GM06990 (cell line): ENCODE results near the gene CAPN7.

Experiments
- DNase-seq: peaks from one replicate; pipeline ENCODE4 v3.0.0-alpha.2; 2011; ENCODE audit not compliant: insufficient read length; ENCODE audit errors: extremely low read depth
- H3K27me3 ChIP-seq: replicated peaks from 2 replicates; pipeline ENCODE4 v1.6.0; 2011; ENCODE audit warnings: low read length; ENCODE audit not compliant: control insufficient read depth, insufficient read depth
- H3K36me3 ChIP-seq: 2 replicates; pipeline ENCODE4 v1.5.1; 2011; ENCODE audit warnings: low read length; ENCODE audit not compliant: control insufficient read depth, insufficient read depth
- H3K4me3 ChIP-seq: replicated peaks from 2 replicates; pipeline ENCODE4 v1.5.1; 2011; ENCODE audit warnings: low read depth, mild to moderate bottlenecking, control low read depth, low read length
- TF ChIP-seq, protein P1 (sequence below): IDR thresholded peaks from 2 replicates; pipeline ENCODE4 v1.5.1; 2011; ENCODE audit warnings: low read length, control low read depth, mild to moderate bottlenecking, inconsistent platforms; ENCODE audit not compliant: insufficient read depth, poor library complexity, severe bottlenecking

The CAPN7 gene

DNA sequence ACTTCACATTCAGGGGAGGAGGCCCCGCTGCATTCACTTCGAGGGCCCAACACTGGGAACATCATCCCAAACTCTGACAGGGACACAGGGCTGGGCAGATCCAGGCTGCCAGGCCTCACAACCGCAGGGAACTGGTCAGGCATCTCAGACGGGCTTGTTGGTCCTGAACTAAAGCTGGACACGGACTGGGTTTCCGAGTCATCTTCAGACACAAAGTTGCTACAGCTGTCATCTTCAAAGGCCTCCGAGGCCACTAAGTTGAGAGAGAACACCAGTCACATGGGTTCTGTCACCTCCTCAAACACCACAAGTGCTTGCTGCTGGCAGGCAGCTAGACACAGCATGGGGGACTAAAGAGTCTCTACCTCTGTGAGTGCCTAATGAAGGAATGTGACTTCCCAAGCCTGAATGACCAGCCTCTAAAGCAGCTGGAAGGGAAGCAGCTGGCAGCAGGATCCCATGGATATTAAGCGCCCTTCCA lies 50.9 kb downstream of the CAPN7 start:
- no peak for DNase-seq
- H3K27me3 ChIP-seq = no peaks in the 10 kb centered on the region
- H3K36me3 ChIP-seq = peaks cover 28% of the 10 kb centered on the region
- TF ChIP-seq, protein P1, sequence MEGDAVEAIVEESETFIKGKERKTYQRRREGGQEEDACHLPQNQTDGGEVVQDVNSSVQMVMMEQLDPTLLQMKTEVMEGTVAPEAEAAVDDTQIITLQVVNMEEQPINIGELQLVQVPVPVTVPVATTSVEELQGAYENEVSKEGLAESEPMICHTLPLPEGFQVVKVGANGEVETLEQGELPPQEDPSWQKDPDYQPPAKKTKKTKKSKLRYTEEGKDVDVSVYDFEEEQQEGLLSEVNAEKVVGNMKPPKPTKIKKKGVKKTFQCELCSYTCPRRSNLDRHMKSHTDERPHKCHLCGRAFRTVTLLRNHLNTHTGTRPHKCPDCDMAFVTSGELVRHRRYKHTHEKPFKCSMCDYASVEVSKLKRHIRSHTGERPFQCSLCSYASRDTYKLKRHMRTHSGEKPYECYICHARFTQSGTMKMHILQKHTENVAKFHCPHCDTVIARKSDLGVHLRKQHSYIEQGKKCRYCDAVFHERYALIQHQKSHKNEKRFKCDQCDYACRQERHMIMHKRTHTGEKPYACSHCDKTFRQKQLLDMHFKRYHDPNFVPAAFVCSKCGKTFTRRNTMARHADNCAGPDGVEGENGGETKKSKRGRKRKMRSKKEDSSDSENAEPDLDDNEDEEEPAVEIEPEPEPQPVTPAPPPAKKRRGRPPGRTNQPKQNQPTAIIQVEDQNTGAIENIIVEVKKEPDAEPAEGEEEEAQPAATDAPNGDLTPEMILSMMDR = no peak
- no peak overlapping the region for H3K4me3 ChIP-seq

GRCh38 chr3:15258720-15259119 lies 52.7 kb downstream of the CAPN7 start:
- no peak for DNase-seq
- Histone ChIP-seq H3K4me3 (no peak overlapping the region), H3K27me3 (no peaks in the 10 kb centered on the region), H3K36me3 (peaks cover 29% of the 10 kb centered on the region)
- TF ChIP-seq, protein P1 = no peak

- DNase-seq = no peak
- Histone ChIP-seq H3K36me3 (peaks cover 25% of the 10 kb centered on the region), H3K27me3 (no peaks in the 10 kb centered on the region), H3K4me3 (no peak overlapping the region)
- TF ChIP-seq, protein P1 = no peak
Measured at GRCh38 chr3:15260531-15260930, 54.5 kb downstream of the CAPN7 start.

DNA sequence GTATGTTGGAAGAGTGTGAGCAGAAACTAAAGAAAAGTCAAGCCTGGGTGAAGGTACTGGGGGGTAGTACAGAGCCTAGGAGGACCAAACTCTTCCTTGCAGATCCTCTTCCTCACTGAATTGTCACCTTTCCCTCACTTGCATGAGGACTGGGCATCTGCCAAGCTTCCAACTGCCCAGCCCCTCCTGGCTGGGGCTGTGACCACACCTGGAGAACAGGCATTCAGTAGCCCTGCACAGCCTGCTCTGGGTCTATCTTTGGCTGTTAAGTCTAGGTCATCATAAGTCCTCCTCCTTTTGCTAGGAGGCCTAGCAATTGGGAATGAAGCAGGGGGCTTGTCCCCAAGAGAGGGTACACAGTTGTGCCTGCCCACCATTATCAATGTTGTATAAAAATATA lies 55.2 kb downstream of the CAPN7 start:
- Histone ChIP-seq H3K36me3 (peaks cover 27% of the 10 kb centered on the region), H3K4me3 (no peak overlapping the region), H3K27me3 (no peaks in the 10 kb centered on the region)
- TF ChIP-seq, protein P1 = no peak
- DNase-seq = no peak

DNA sequence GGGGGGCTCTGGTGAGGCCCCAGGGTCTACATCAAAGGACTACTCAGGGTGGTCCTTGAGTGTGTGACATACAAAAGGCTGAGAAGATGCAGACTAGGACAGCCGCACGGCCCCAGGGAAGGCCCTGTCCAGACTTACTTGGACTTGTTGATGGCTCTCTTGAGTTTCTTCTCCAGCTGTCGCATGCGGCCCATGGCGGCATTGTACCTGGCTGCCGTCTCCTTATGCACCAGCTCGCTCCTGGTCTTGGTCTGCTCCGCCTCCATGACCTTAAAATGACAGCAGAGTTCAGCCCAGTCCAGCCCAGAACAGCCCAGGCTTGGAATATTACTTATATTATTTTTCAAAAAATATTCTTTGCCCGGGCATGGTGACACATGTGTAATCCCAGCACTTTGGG lies 56.0 kb downstream of the CAPN7 start:
- TF ChIP-seq, protein P1 = no peak
- Histone ChIP-seq H3K36me3 (peaks cover 21% of the 10 kb centered on the region), H3K4me3 (no peak overlapping the region), H3K27me3 (no peaks in the 10 kb centered on the region)
- no peak for DNase-seq

DNA sequence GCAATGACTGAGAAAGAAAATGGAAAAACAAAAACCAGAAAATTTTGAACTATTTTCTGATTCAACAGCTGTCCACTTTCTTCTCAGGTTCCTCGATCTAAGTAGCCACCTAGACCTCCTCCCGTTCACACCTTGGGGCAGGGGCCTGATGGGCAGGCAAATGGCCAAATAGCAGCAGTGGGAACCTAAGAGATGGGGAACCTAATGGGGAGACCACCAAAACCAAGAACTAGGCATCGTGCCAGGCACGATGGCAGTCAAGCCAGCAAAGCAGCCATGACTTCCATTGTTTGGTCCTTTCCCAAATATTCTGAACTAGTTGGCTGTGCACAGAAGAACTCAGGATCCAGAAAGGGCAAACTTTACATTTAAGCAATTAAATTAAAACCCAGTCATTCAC lies 57.1 kb downstream of the CAPN7 start:
- no peaks in the 10 kb centered on the region for H3K27me3 ChIP-seq
- H3K4me3 ChIP-seq = no peak overlapping the region
- no peak for DNase-seq
- TF ChIP-seq, protein P1 = no peak
- H3K36me3 ChIP-seq = peaks cover 21% of the 10 kb centered on the region
